Neuronal stem cell (in vitro differentiated cells): ENCODE results near the gene SPECC1.

Source experiments
- DNase-seq: peaks from one replicate; pipeline ENCODE4 v3.0.0-alpha.2; 2013; ENCODE audit warnings: low spot score
- H2AFZ ChIP-seq: one replicate; pipeline ENCODE4 v1.6.1; 2013; ENCODE audit warnings: mild to moderate bottlenecking, low read length, inconsistent platforms
- H2AK5ac ChIP-seq: 2 replicates; pipeline ENCODE4 v1.6.1; 2013; ENCODE audit warnings: low read depth, mild to moderate bottlenecking, inconsistent platforms, low read length, moderate library complexity, mixed read lengths
- H2BK120ac ChIP-seq: 2 replicates; pipeline ENCODE4 v1.6.1; 2013; ENCODE audit warnings: low read depth, mild to moderate bottlenecking, inconsistent platforms, low read length, moderate library complexity, mixed read lengths
- H2BK12ac ChIP-seq: one replicate; pipeline ENCODE4 v1.6.1; 2013; ENCODE audit warnings: low read length, inconsistent platforms
- H2BK15ac ChIP-seq: 2 replicates; pipeline ENCODE4 v1.6.1; 2013; ENCODE audit warnings: mild to moderate bottlenecking, low read length, inconsistent platforms, mixed read lengths
- H2BK5ac ChIP-seq: one replicate; pipeline ENCODE4 v1.6.1; 2013; ENCODE audit warnings: inconsistent platforms, mild to moderate bottlenecking, low read length, moderate library complexity
- H3K14ac ChIP-seq: one replicate; pipeline ENCODE4 v1.6.1; 2013; ENCODE audit warnings: low read length, inconsistent platforms
- H3K18ac ChIP-seq: 2 replicates; pipeline ENCODE4 v1.6.1; 2013; ENCODE audit warnings: low read length, inconsistent platforms
- H3K23ac ChIP-seq: 2 replicates; pipeline ENCODE4 v1.6.1; 2013; ENCODE audit warnings: low read depth, mild to moderate bottlenecking, mixed read lengths, low read length, inconsistent platforms; ENCODE audit not compliant: poor library complexity
- H3K27ac ChIP-seq: replicated peaks from 3 replicates; pipeline ENCODE4 v1.5.1; 2013; ENCODE audit warnings: low read length, inconsistent platforms
- H3K27me3 ChIP-seq, 3 experiments: 2 replicates each; pipeline ENCODE4 v1.6.1; 2013; ENCODE audit warnings: low read length in 3 of 3, mild to moderate bottlenecking in 2 of 3, inconsistent platforms in 1 of 3, low read depth in 1 of 3, mixed read lengths in 1 of 3, moderate library complexity in 1 of 3; ENCODE audit not compliant: control insufficient read depth in 3 of 3, insufficient read depth in 3 of 3
- H3K36me3 ChIP-seq, 2 donors: replicated peaks in 1 of 2; 2 replicates each; pipeline ENCODE4 v1.6.1; 2013; ENCODE audit warnings: low read length in 2 of 2; ENCODE audit not compliant: control insufficient read depth in 2 of 2, insufficient read depth in 2 of 2
- H3K4ac ChIP-seq: 2 replicates; pipeline ENCODE4 v1.6.1; 2013; ENCODE audit warnings: inconsistent platforms, mild to moderate bottlenecking, low read length, moderate library complexity
- H3K4me1 ChIP-seq, 2 donors: 1 replicate in 1 of 2; 2 replicates in 1 of 2; pipeline ENCODE4 v1.6.1; 2013; ENCODE audit warnings: low read length in 2 of 2, low read depth in 1 of 2; ENCODE audit not compliant: control insufficient read depth in 2 of 2, insufficient read depth in 1 of 2
- H3K4me2 ChIP-seq: one replicate; pipeline ENCODE4 v1.6.1; 2013; ENCODE audit warnings: mild to moderate bottlenecking, low read length, inconsistent platforms; ENCODE audit not compliant: insufficient read depth, poor library complexity, severe bottlenecking
- H3K4me3 ChIP-seq, 2 donors: 2 replicates each; pipeline ENCODE4 v1.5.1; 2013; ENCODE audit warnings: low read length in 2 of 2, mild to moderate bottlenecking in 2 of 2, inconsistent platforms in 1 of 2, moderate library complexity in 1 of 2
- H3K79me1 ChIP-seq: one replicate; pipeline ENCODE4 v1.6.1; 2013; ENCODE audit warnings: low read depth, mild to moderate bottlenecking, inconsistent platforms, low read length, moderate library complexity
- H3K9ac ChIP-seq: one replicate; pipeline ENCODE4 v1.6.1; 2013; ENCODE audit warnings: mild to moderate bottlenecking, low read depth, low read length, inconsistent platforms; ENCODE audit not compliant: poor library complexity
- H3K9me3 ChIP-seq, 2 donors: replicated peaks in 1 of 2; 2 replicates each; pipeline versions ENCODE3 to v1.6.1; 2013; ENCODE audit warnings: low read length in 2 of 2, mild to moderate bottlenecking in 2 of 2, inconsistent platforms in 1 of 2, low read depth in 1 of 2, mixed read lengths in 1 of 2, moderate library complexity in 1 of 2; ENCODE audit not compliant: control insufficient read depth in 2 of 2, insufficient read depth in 1 of 2
- H4K8ac ChIP-seq: one replicate; pipeline ENCODE4 v1.6.1; 2013; ENCODE audit warnings: low read depth, mild to moderate bottlenecking, inconsistent platforms, low read length, moderate library complexity
- H4K91ac ChIP-seq: one replicate; pipeline ENCODE4 v1.6.1; 2013; ENCODE audit warnings: low read length, low read depth, mild to moderate bottlenecking, inconsistent platforms; ENCODE audit not compliant: poor library complexity
- WGBS, 2 donors: extraction: QIAGEN DNeasy Blood & Tissue Kit; methylation state at CpG; one replicate each; pipeline ENCODE4 v1.1.7; 2013; ENCODE audit warnings: missing lambda C conversion rate in 2 of 2, mixed read lengths in 1 of 2; ENCODE audit not compliant: insufficient read length in 2 of 2, insufficient replicate concordance in 1 of 2; ENCODE audit errors: extremely low coverage in 2 of 2; 5-methylcytosine and 5-hydroxymethylcytosine counted together

SPECC1 gene

DNA sequence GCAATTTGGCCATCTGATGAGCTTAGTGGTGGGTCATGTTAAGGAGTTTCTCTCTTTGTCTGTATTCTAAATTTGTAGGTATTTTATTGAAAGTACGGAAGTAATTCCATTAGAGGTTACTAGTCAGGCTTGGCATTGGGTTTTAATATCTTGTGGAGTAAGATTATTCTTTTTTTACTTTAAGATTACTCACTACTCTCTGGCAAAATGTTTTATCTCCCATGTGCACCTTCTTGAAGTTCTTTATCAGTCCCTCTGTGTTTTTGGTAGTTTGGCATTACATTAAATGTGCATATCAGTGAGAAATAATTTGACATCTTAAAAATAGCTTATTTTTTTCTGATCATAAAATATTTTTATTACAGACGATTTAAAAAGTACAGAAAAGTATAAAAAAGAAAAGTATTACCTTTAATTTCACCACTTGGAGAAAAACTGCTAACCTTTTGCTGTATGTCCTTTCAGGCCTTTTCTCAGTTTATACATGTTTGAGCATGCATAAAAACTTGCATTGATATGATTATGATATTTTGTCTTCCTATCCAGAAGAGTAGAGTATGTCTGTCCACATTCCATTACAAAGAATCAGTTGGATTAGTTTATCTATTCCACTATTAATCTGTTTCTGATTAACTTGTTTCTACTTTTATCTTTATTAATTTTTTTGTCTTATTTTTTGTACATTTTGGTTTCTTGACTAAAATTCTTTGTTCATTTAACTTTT, 198.3 kb downstream of the SPECC1 start:
- Histone ChIP-seq H3K9me3 (peaks cover 0 to 16% of the 10 kb centered on the region in 2 donors), H3K9ac (no peak overlapping the region), H4K8ac (no peak overlapping the region), H2AFZ (no peak overlapping the region), H2BK120ac (no peak overlapping the region), H2AK5ac (no peak overlapping the region), H3K4ac (no peak overlapping the region), H3K18ac (no peak overlapping the region), H3K79me1 (no peaks in the 10 kb centered on the region), H3K27ac (no peak overlapping the region), H3K27me3 (no peaks in the 10 kb centered on the region), H3K14ac (no peak overlapping the region), H3K4me1 (peaks cover 0 to under 1% of the 10 kb centered on the region in 2 donors), H2BK12ac (no peak overlapping the region), H3K4me3 (no peak overlapping the region), H2BK15ac (no peak overlapping the region), H4K91ac (no peak overlapping the region), H2BK5ac (no peak overlapping the region), H3K36me3 (peaks cover 5 to 33% of the 10 kb centered on the region in 2 donors), H3K4me2 (no peak overlapping the region), H3K23ac (no peak overlapping the region)
- no CpG with 5 or more reads among the region's 2 CpGs for WGBS, 2 donors
- no peak for DNase-seq

DNA sequence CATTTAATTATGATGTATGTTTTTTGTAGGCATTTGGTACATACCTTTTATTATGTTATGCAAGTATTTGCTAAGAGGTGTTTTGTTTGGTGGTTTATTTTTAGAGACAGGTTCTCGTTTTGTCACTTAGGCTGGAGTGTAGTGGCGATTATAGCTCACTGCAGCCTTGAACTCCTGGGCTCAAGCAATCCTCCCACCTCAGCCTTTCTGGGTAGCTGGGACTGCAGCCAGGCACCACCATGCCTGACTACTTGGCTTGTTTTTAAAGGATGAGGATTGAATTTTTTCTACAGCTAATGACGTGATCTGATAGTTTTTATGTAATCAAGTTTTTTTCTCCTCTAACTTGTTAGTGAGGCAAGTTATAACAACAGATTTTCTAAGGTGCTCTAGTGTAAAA, 199.6 kb downstream of the SPECC1 start:
- peaks cover 5 to 35% of the 10 kb centered on the region in 2 donors for H3K36me3 ChIP-seq
- H3K4me1 ChIP-seq: no peaks in the 10 kb centered on the region
- no peak overlapping the region for H2BK120ac ChIP-seq

DNA sequence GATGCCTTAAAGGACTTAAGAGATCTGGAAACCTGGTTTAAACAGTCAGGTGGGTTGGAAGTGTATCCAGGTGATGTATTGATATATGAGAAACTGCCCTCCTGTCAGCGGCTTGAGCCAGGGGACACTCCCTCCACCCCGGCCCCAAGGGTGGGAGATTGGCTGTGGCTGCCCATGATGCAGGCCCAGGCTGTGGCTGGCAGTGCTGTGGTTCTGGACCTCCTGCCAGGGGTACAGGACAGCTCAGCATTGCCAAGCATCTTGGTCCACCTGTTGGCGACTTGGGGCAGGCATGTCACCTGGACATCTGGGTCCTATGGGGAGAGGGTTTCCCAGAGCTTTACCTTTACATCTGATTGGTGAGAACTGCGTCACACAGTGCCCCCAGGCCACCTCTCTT, 201.0 kb downstream of the SPECC1 start:
- Histone ChIP-seq H3K79me1 (peaks cover 3% of the 10 kb centered on the region), H3K36me3 (peaks cover 5 to 22% of the 10 kb centered on the region in 2 donors), H4K91ac (no peak overlapping the region), H3K9me3 (peaks cover 0 to 10% of the 10 kb centered on the region in 2 donors), H3K23ac (peak overlapping the region; percentile 29), H2AFZ (no peak overlapping the region), H3K4me2 (no peak overlapping the region), H3K4me3 (no peak overlapping the region), H2BK15ac (no peak overlapping the region), H2AK5ac (no peak overlapping the region), H3K9ac (no peak overlapping the region), H2BK120ac (no peak overlapping the region), H4K8ac (no peak overlapping the region), H3K27ac (no peak overlapping the region), H3K18ac (peak overlapping the region; percentile 33), H3K27me3 (no peaks in the 10 kb centered on the region), H3K14ac (no peak overlapping the region), H3K4me1 (peaks cover 0 to 3% of the 10 kb centered on the region in 2 donors), H3K4ac (no peak overlapping the region), H2BK12ac (no peak overlapping the region), H2BK5ac (no peak overlapping the region)
- DNase-seq: no peak
- no CpG with 5 or more reads among the region's 4 CpGs for WGBS, 2 donors

More for the DNA sequence above, 199.6 kb downstream of the SPECC1 start:
- H4K8ac ChIP-seq: no peak overlapping the region
- H2BK5ac ChIP-seq: no peak overlapping the region
- H3K4ac ChIP-seq: no peak overlapping the region
- no peak overlapping the region for H2BK12ac ChIP-seq
- no peak overlapping the region for H3K4me2 ChIP-seq
- no peak overlapping the region for H2BK15ac ChIP-seq
- H3K79me1 ChIP-seq: no peaks in the 10 kb centered on the region
- no peak for DNase-seq
- whole genome bisulfite sequencing, 2 donors: no CpG with 5 or more reads among the region's 3 CpGs
- no peak overlapping the region for H2AK5ac ChIP-seq
- H3K18ac ChIP-seq: no peak overlapping the region
- H3K9ac ChIP-seq: no peak overlapping the region
- H3K14ac ChIP-seq: no peak overlapping the region
- no peak overlapping the region for H3K27ac ChIP-seq
- H3K9me3 ChIP-seq: peaks cover 0 to 16% of the 10 kb centered on the region in 2 donors
- no peak overlapping the region for H3K23ac ChIP-seq
- H3K4me3 ChIP-seq: no peak overlapping the region
- no peak overlapping the region for H4K91ac ChIP-seq
- no peak overlapping the region for H2AFZ ChIP-seq
- no peaks in the 10 kb centered on the region for H3K27me3 ChIP-seq

DNA sequence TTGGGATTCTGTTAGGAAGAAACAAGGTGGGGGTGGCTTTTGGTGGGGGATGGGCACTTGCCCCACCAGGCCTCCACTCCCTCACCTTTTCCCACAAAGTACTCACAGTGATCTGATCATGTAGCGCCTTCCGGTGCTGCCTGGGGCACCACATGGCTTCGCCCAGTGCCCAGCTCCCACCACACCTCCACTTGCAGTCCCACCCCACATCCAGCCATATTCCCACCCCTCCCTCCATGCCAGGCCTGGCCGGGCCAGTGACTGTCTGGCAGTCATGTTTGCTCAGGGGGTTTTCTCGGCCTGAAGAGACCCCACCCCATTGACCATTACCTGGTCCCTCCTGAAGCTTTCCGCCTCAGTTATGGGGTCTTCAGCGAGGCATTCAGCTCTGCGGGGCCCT, 201.5 kb downstream of the SPECC1 start:
- H3K27ac ChIP-seq: no peak overlapping the region
- no peak for DNase-seq
- peaks cover 0 to 10% of the 10 kb centered on the region in 2 donors for H3K9me3 ChIP-seq
- H3K23ac ChIP-seq: no peak overlapping the region
- no peak overlapping the region for H3K9ac ChIP-seq
- no peak overlapping the region for H2BK12ac ChIP-seq
- H3K79me1 ChIP-seq: peaks cover 3% of the 10 kb centered on the region
- H3K4me2 ChIP-seq: no peak overlapping the region
- H4K91ac ChIP-seq: no peak overlapping the region
- no peak overlapping the region for H3K4ac ChIP-seq
- peaks cover 0 to 3% of the 10 kb centered on the region in 2 donors for H3K4me1 ChIP-seq
- H3K36me3 ChIP-seq: peaks cover 5 to 17% of the 10 kb centered on the region in 2 donors
- no peak overlapping the region for H2BK5ac ChIP-seq
- no peaks in the 10 kb centered on the region for H3K27me3 ChIP-seq
- no peak overlapping the region for H2BK120ac ChIP-seq
- no peak overlapping the region for H4K8ac ChIP-seq
- WGBS, 2 donors: no CpG with 5 or more reads among the region's 8 CpGs
- H2AFZ ChIP-seq: no peak overlapping the region
- no peak overlapping the region for H2AK5ac ChIP-seq
- no peak overlapping the region for H3K18ac ChIP-seq
- H3K4me3 ChIP-seq: no peak overlapping the region
- H3K14ac ChIP-seq: no peak overlapping the region
- H2BK15ac ChIP-seq: no peak overlapping the region
